Gastroesophageal sphincter (tissue), 4 donors: ENCODE data around the gene LYL1. TPM values are rescaled to one million over a fixed set of nuclear protein-coding genes. Genes with fewer than 3 reads are reported as not detected.

Source experiments
- ATAC-seq: fragments of 150-250 bp; one replicate; pipeline ENCODE4 v1.9.1; 2016; ENCODE audit warnings: mild to moderate bottlenecking, moderate library complexity
- H3K27ac ChIP-seq, 4 donors: fragments of 200-600 bp; sonication (generic) in 3 of 4; 1 replicate in 3 of 4; 2 replicates in 1 of 4; pipeline ENCODE4 v1.5.1; 2016 to 2019
- H3K27me3 ChIP-seq: fragments of 200-600 bp; sonication (generic); one replicate; pipeline ENCODE4 v1.5.1; 2019
- H3K36me3 ChIP-seq, 2 donors: fragments of 200-600 bp; sonication (generic); one replicate each; pipeline ENCODE4 v1.5.1; 2019; ENCODE audit warnings: control low read depth in 1 of 2
- H3K4me1 ChIP-seq, 3 donors: fragments of 200-600 bp; sonication (generic); 1 replicate in 2 of 3; 2 replicates in 1 of 3; pipeline ENCODE4 v1.5.1; 2016 to 2019; ENCODE audit warnings: control low read depth in 2 of 3
- H3K4me3 ChIP-seq, 2 donors: fragments of 200-600 bp; sonication (generic); one replicate each; pipeline ENCODE4 v1.5.1; 2019; ENCODE audit warnings: mild to moderate bottlenecking in 1 of 2, moderate library complexity in 1 of 2
- H3K9me3 ChIP-seq, 3 donors: fragments of 200-600 bp; sonication (generic); one replicate each; pipeline ENCODE4 v1.5.1; 2017 to 2019; ENCODE audit warnings: control low read depth in 2 of 3
- CTCF ChIP-seq, 4 experiments: fragments of 200-600 bp in 2 of 4; fragments of 450-650 bp in 2 of 4; sonication (generic) in 1 of 4; IDR thresholded peaks; one replicate each; pipeline ENCODE4 v1.5.1; 2017 to 2019; ENCODE audit warnings: antibody characterized with exemption in 4 of 4, mild to moderate bottlenecking in 2 of 4, moderate library complexity in 2 of 4
- EP300 ChIP-seq: sonication (generic); formaldehyde crosslinking; IDR thresholded peaks from one replicate; pipeline ENCODE4 v1.6.1; 2017; ENCODE audit warnings: antibody characterized with exemption, mild to moderate bottlenecking
- POLR2A ChIP-seq, 2 donors: fragments of 450-650 bp; IDR thresholded peaks; one replicate each; pipeline ENCODE4 v1.6.1; 2017; ENCODE audit warnings: antibody characterized with exemption in 2 of 2, mild to moderate bottlenecking in 2 of 2, moderate library complexity in 1 of 2
- POLR2AphosphoS5 ChIP-seq: sonication (generic); formaldehyde crosslinking; IDR thresholded peaks from one replicate; pipeline ENCODE4 v1.6.1; 2017; ENCODE audit warnings: antibody characterized with exemption
- WGBS, 2 donors: methylation state at CpG; one replicate each; pipeline ENCODE4 v1.1.5; 2018; ENCODE audit warnings: low coverage in 1 of 2; 5-methylcytosine and 5-hydroxymethylcytosine counted together
- total RNA-seq, 4 donors: library from RNA; depleted of rRNA; stranded (reverse); fragments of >200 nt; gene quantifications; one replicate each; pipeline ENCODE4 v1.1.0, GENCODE V29; 2016

Gene LYL1
- total RNA-seq, 4 donors from 2014 or later: 9.9 to 11.8 (median 10.8) TPM

- 0 to 7% methylated on average over 1 to 3 of the region's 57 CpGs for WGBS, 2 donors
- peaks cover 3 to 54% (median 31%) of the 10 kb centered on the region in 3 donors for H3K4me1 ChIP-seq
- TF ChIP-seq POLR2AphosphoS5: no peak
- no peak for TF ChIP-seq POLR2A (IDR thresholded peaks at IDR 0.05)
- no peak for TF ChIP-seq EP300
- TF ChIP-seq CTCF (IDR thresholded peaks at IDR 0.05): no peak
- no peaks in the 10 kb centered on the region for H3K27me3 ChIP-seq
- no peaks in the 10 kb centered on the region for H3K9me3 ChIP-seq
- peaks cover 0 to 25% of the 10 kb centered on the region in 2 donors for H3K36me3 ChIP-seq
- peak overlapping the region; percentile 76 to 98 for H3K4me3 ChIP-seq
- H3K27ac ChIP-seq: peak overlapping the region in 3 of 4 donors; percentile 41 to 81 (median 73)
- peak; percentile 19 for ATAC-seq
These were observed 16.0 kb upstream of the LYL1 start for GRCh38 chr19:13118424-13119193.

- no peak for TF ChIP-seq POLR2A (IDR thresholded peaks at IDR 0.05)
- Histone ChIP-seq H3K4me1 (peaks cover 3 to 54% (median 31%) of the 10 kb centered on the region in 3 donors), H3K36me3 (peaks cover 0 to 32% of the 10 kb centered on the region in 2 donors), H3K27ac (peak within 1 kb of the TSS; percentile 30 to 85 (median 78)), H3K27me3 (no peaks in the 10 kb centered on the region), H3K4me3 (peak within 1 kb of the TSS; percentile 88 to 98), H3K9me3 (no peaks in the 10 kb centered on the region)
- peak; percentile 95 for ATAC-seq
- WGBS, 2 donors: 6 to 19% methylated on average over 12 to 19 of the region's 65 CpGs
These were observed 15.2 kb upstream of the LYL1 start, which contains the start of gene NACC1 for GRCh38 chr19:13117772-13118423. NACC1 (plus strand) TSS chr19:13118264; CDS start chr19:13135208, 16,944 bp downstream.

GRCh38 chr19:13117176-13117771 is 14.6 kb upstream of the LYL1 start:
- TF ChIP-seq POLR2A (IDR thresholded peaks at IDR 0.05) (no peak), EP300 (no peak), CTCF (IDR thresholded peaks at IDR 0.05) (no peak), POLR2AphosphoS5 (no peak)
- Histone ChIP-seq H3K36me3 (peaks cover 0 to 39% of the 10 kb centered on the region in 2 donors), H3K4me3 (peak overlapping the region; percentile 88 to 98), H3K9me3 (no peaks in the 10 kb centered on the region), H3K4me1 (peaks cover 3 to 54% (median 31%) of the 10 kb centered on the region in 3 donors), H3K27ac (peak overlapping the region; percentile 30 to 85 (median 78)), H3K27me3 (no peaks in the 10 kb centered on the region)
- 14 to 19% methylated on average over 7 to 16 of the region's 20 CpGs for WGBS, 2 donors
- no peak for ATAC-seq

GRCh38 chr19:13116282-13117175 is 13.9 kb upstream of the LYL1 start, which contains the start of gene TRMT1:
TRMT1 (minus strand) TSS chr19:13116740; CDS start chr19:13116399, 341 bp downstream.
- TF ChIP-seq POLR2A (IDR thresholded peaks at IDR 0.05): no peak
- TF ChIP-seq EP300: no peak
- peak; percentile 93 for TF ChIP-seq POLR2AphosphoS5
- no peak for TF ChIP-seq CTCF (IDR thresholded peaks at IDR 0.05)

More at GRCh38 chr19:13116282-13117175, 13.9 kb upstream of the LYL1 start, which contains the start of gene TRMT1:
- H3K36me3 ChIP-seq: peaks cover 0 to 41% of the 10 kb centered on the region in 2 donors
- ATAC-seq: peak; percentile 72
- peak within 1 kb of the TSS; percentile 30 to 85 (median 78) for H3K27ac ChIP-seq
- H3K4me3 ChIP-seq: peak within 1 kb of the TSS; percentile 88 to 98
- no peaks in the 10 kb centered on the region for H3K27me3 ChIP-seq
- H3K4me1 ChIP-seq: peaks cover 3 to 53% (median 31%) of the 10 kb centered on the region in 3 donors
- WGBS, 2 donors: 0% methylated on average over 6 to 8 of the region's 51 CpGs
- H3K9me3 ChIP-seq: no peaks in the 10 kb centered on the region
